ENCODE measurements around the gene MSGN1. TPM values are rescaled to one million over a fixed set of nuclear protein-coding genes. Genes with fewer than 3 reads are reported as not detected.

Gene MSGN1
- total and polyA plus RNA-seq, 4 donors = not detected

GRCh38 chr2:17864676-17865075 lies 48.4 kb downstream of the MSGN1 start:
- no peak overlapping the region for H3K4me3 ChIP-seq
- peaks cover 0 to 2% (median 0%) of the 10 kb centered on the region in 5 donors for H3K4me1 ChIP-seq (ENCODE audit: control insufficient read depth in 5 of 5, insufficient read depth in 5 of 5, low read length in 5 of 5)
- TF ChIP-seq CTCF (IDR thresholded peaks at IDR 0.05; ENCODE audit: control extremely low read depth, extremely low read depth) = no peak
- ATAC-seq (ENCODE audit: insufficient read depth, low FRiP score) (no peak), DNase-seq (no peak)
- H3K27me3 ChIP-seq (ENCODE audit: control insufficient read depth in 3 of 3, insufficient read depth in 3 of 3, low read length in 2 of 3) = peaks cover 0 to 6% (median 0%) of the 10 kb centered on the region in 3 donors
- no peak overlapping the region for H3K27ac ChIP-seq (ENCODE audit: low read depth in 1 of 2, low read length in 1 of 2)
- WGBS, 2 donors = 59 to 79% methylated on average over 1 of the region's 1 CpG
- H3K9ac ChIP-seq (ENCODE audit: insufficient read depth in 1 of 2, low read length in 2 of 2) = no peak overlapping the region
- no peaks in the 10 kb centered on the region for H3K36me3 ChIP-seq (ENCODE audit: control insufficient read depth in 4 of 4, insufficient read depth in 4 of 4, low read length in 4 of 4)
- H3K9me3 ChIP-seq (ENCODE audit: control insufficient read depth in 4 of 4, insufficient read depth in 3 of 4, low read length in 3 of 4) = no peaks in the 10 kb centered on the region

- H3K27ac ChIP-seq (ENCODE audit: low read depth in 1 of 2, low read length in 1 of 2) = no peak overlapping the region
- peaks cover 0 to 2% (median 0%) of the 10 kb centered on the region in 5 donors for H3K4me1 ChIP-seq (ENCODE audit: control insufficient read depth in 5 of 5, insufficient read depth in 5 of 5, low read length in 5 of 5)
- no peaks in the 10 kb centered on the region for H3K9me3 ChIP-seq (ENCODE audit: control insufficient read depth in 4 of 4, insufficient read depth in 3 of 4, low read length in 3 of 4)
- ATAC-seq (ENCODE audit: insufficient read depth, low FRiP score) (peak; percentile 19), DNase-seq (no peak)
- no peaks in the 10 kb centered on the region for H3K36me3 ChIP-seq (ENCODE audit: control insufficient read depth in 4 of 4, insufficient read depth in 4 of 4, low read length in 4 of 4)
- no peak for TF ChIP-seq CTCF (IDR thresholded peaks at IDR 0.05; ENCODE audit: control extremely low read depth, extremely low read depth)
- no peak overlapping the region for H3K4me3 ChIP-seq
- H3K9ac ChIP-seq (ENCODE audit: insufficient read depth in 1 of 2, low read length in 2 of 2) = no peak overlapping the region
- peaks cover 0 to 4% (median 0%) of the 10 kb centered on the region in 3 donors for H3K27me3 ChIP-seq (ENCODE audit: control insufficient read depth in 3 of 3, insufficient read depth in 3 of 3, low read length in 2 of 3)
- WGBS, 2 donors = 76 to 83% methylated on average over 2 of the region's 2 CpGs
Observed at GRCh38 chr2:17867133-17867532, 50.9 kb downstream of the MSGN1 start.

Other genes starting within 250 kb of the MSGN1 start
- gene SMC6, start 62.6 kb upstream of the MSGN1 start, total RNA-seq = 10 to 100 TPM; 13.8 to 34.8 TPM
- 1 to 10 TPM; 6.9 to 7.4 TPM for gene SMC6, start 62.6 kb upstream of the MSGN1 start, polyA plus RNA-seq
- gene GEN1, start 62.3 kb upstream of the MSGN1 start, total RNA-seq = 10 to 100 TPM in 1 of 2 donors, 1 to 10 TPM in 1; 5.5 to 10.6 TPM
- gene GEN1, start 62.3 kb upstream of the MSGN1 start, polyA plus RNA-seq = 1 to 10 TPM; 1.8 to 2.5 TPM
- gene KCNS3, start 62.2 kb downstream of the MSGN1 start, total RNA-seq = 10 to 100 TPM; 18.2 to 45.9 TPM
- gene KCNS3, start 62.2 kb downstream of the MSGN1 start, polyA plus RNA-seq = 10 to 100 TPM; 15.4 to 23.5 TPM

All from lung (tissue), 12 donors.